Activated CD4-positive, alpha-beta T cell treated with anti-CD3 and anti-CD28 coated beads, Interleukin-2, Interleukin-4, amounts not matched to agents 100 ng/mL and 50 ng/mL, durations not matched to agents 16 hours and 8 hours (primary cell): ENCODE measurements around the gene PDLIM3.
"Not testable (repeated sequence)": the region's sequence is repeated elsewhere in the genome, so short reads cannot be mapped to it uniquely, and the experiment has no call there.

Source experiments
- DNase-seq: peaks from one replicate; pipeline ENCODE4 v3.0.0-alpha.2; 2020; ENCODE audit warnings: low spot score

Gene PDLIM3

GRCh38 chr4:185554365-185555126 is 19.2 kb upstream of the PDLIM3 start:
- no peak for DNase-seq

- DNase-seq, result no peak
Observed at GRCh38 chr4:185552254-185552653, 16.9 kb upstream of the PDLIM3 start.

GRCh38 chr4:185550933-185551332 is 15.6 kb upstream of the PDLIM3 start:
- DNase-seq, result no peak

GRCh38 chr4:185549095-185549639 is 13.9 kb upstream of the PDLIM3 start:
- DNase-seq, result no peak

GRCh38 chr4:185548587-185548986 is 13.3 kb upstream of the PDLIM3 start:
- no peak for DNase-seq

- DNase-seq, result no peak
Observed at GRCh38 chr4:185546335-185546734, 11.0 kb upstream of the PDLIM3 start.

GRCh38 chr4:185542626-185543315 is 7.5 kb upstream of the PDLIM3 start:
- no peak for DNase-seq

- no peak for DNase-seq
Observed at GRCh38 chr4:185541251-185541727, 6.0 kb upstream of the PDLIM3 start.

- DNase-seq, result no peak
Observed at GRCh38 chr4:185540487-185541120, 5.3 kb upstream of the PDLIM3 start.

- DNase-seq, result no peak
Observed at GRCh38 chr4:185540040-185540439, 4.7 kb upstream of the PDLIM3 start.

GRCh38 chr4:185538806-185539205 is 3.5 kb upstream of the PDLIM3 start:
- DNase-seq, result no peak

- DNase-seq, result no peak
Observed at GRCh38 chr4:185536411-185536709, 1.1 kb upstream of the PDLIM3 start.

- DNase-seq, result no peak
Observed at GRCh38 chr4:185535612-185536410, 504 bp upstream of the PDLIM3 start.

GRCh38 chr4:185534511-185534865 is 819 bp downstream of the PDLIM3 start:
- DNase-seq, result no peak

- DNase-seq, result no peak
Observed at GRCh38 chr4:185532795-185533324, 2.4 kb downstream of the PDLIM3 start.

GRCh38 chr4:185532293-185532692 is 3.0 kb downstream of the PDLIM3 start:
- DNase-seq, result no peak

GRCh38 chr4:185531654-185532053 is 3.7 kb downstream of the PDLIM3 start:
- not testable (repeated sequence) for DNase-seq

- DNase-seq, result no peak
Observed at GRCh38 chr4:185529413-185529812, 5.9 kb downstream of the PDLIM3 start.

GRCh38 chr4:185524888-185525863 is 10.1 kb downstream of the PDLIM3 start:
- DNase-seq, result no peak

GRCh38 chr4:185523862-185524261 is 11.4 kb downstream of the PDLIM3 start:
- DNase-seq, result no peak

- DNase-seq, result no peak
Observed at GRCh38 chr4:185522451-185522850, 12.9 kb downstream of the PDLIM3 start.
